T-helper 2 cell (primary cell): ENCODE results near the gene RFX5.
A peak's percentile ranks its signal among the peaks of the same experiment; 100 is the strongest.
"Not testable (repeated sequence)": the region's sequence is repeated elsewhere in the genome, so short reads cannot be mapped to it uniquely, and the experiment has no call there.

Experiments
- DNase-seq, 5 experiments: peaks; one replicate each; pipeline versions ENCODE4 v3.0.0 to v3.0.0-alpha.2; 2012 to 2022
- total RNA-seq, 2 donors: gene quantifications; one replicate each; lab custom pipeline; 2026; lab: John Stamatoyannopoulos, UW

Gene RFX5
- total RNA-seq: 89.5 to 151 reads per million in 2 donors

GRCh38 chr1:151346769-151347522, at the start of gene RFX5:
Gene RFX5, minus strand, starts transcription at chr1:151347252. Its CDS starts 932 bp downstream, at chr1:151346320.
- peak; percentile 79 to 99 (median 91) for DNase-seq

GRCh38 chr1:151396265-151396664, 49.2 kb upstream of the RFX5 start:
- DNase-seq: not testable (repeated sequence)

- no peak for DNase-seq
Measured at GRCh38 chr1:151393583-151393982, 46.5 kb upstream of the RFX5 start.

GRCh38 chr1:151391079-151391563, 44.1 kb upstream of the RFX5 start:
- no peak for DNase-seq

GRCh38 chr1:151390221-151391078, 43.4 kb upstream of the RFX5 start:
- not testable (repeated sequence) for DNase-seq

GRCh38 chr1:151386002-151386401, 39.0 kb upstream of the RFX5 start:
- no peak for DNase-seq

GRCh38 chr1:151384584-151384983, 37.5 kb upstream of the RFX5 start:
- DNase-seq: no peak

- no peak for DNase-seq
Measured at GRCh38 chr1:151377150-151377884, 30.3 kb upstream of the RFX5 start.

GRCh38 chr1:151373196-151373595, 26.1 kb upstream of the RFX5 start:
- no peak for DNase-seq

GRCh38 chr1:151372058-151372934, 25.2 kb upstream of the RFX5 start, which contains the start of gene SELENBP1:
Gene SELENBP1, minus strand, starts transcription at chr1:151372705. Its CDS starts 64 bp downstream, at chr1:151372641.
- no peak for DNase-seq

GRCh38 chr1:151371370-151372057, 24.5 kb upstream of the RFX5 start:
- no peak for DNase-seq

- DNase-seq: no peak
Measured at GRCh38 chr1:151370211-151370911, 23.3 kb upstream of the RFX5 start.

GRCh38 chr1:151369621-151370048, 22.6 kb upstream of the RFX5 start:
- no peak for DNase-seq

- DNase-seq: no peak
Measured at GRCh38 chr1:151369302-151369610, 22.2 kb upstream of the RFX5 start.

GRCh38 chr1:151368393-151369301, 21.6 kb upstream of the RFX5 start:
- DNase-seq: no peak

GRCh38 chr1:151367658-151368392, 20.8 kb upstream of the RFX5 start:
- no peak for DNase-seq

- DNase-seq: no peak
Measured at GRCh38 chr1:151364996-151365395, 17.9 kb upstream of the RFX5 start.

GRCh38 chr1:151362308-151363155, 15.5 kb upstream of the RFX5 start:
- DNase-seq: no peak
